ENCODE results near the gene AFAP1L2.

DNA sequence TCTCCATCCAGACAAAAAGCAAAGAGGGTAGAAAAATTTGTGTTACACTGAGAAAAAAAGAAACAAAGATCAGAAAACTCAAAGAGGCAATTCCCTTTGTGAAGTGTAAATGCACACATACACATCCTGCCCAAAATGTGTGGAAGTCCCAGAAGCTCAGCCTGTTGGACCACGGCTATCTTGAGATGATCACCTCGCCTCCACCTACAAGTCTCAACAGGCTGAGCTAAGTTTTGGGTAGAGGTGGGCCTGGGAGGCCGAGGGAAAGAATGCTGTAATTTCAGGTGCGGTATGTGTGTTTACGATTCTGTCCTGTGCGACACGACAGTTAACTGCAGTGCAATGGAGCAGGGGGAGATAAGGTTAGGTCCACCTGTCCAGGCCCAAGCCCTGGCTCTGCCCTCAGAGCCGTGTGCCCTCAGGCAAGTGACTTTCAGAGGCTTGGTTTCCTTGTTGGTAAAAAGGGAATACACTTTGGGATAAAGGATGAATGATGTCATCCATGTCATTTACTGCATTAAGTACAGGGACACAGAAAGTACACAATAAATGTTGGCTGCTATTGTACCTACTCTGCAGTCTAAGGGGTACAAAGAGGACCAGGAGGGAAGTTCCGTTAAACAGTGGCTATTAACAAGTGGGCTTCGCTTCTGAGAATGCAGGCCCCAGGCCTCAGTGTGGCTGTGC is 67.3 kb downstream of the AFAP1L2 start:
- TF ChIP-seq, protein P1, sequence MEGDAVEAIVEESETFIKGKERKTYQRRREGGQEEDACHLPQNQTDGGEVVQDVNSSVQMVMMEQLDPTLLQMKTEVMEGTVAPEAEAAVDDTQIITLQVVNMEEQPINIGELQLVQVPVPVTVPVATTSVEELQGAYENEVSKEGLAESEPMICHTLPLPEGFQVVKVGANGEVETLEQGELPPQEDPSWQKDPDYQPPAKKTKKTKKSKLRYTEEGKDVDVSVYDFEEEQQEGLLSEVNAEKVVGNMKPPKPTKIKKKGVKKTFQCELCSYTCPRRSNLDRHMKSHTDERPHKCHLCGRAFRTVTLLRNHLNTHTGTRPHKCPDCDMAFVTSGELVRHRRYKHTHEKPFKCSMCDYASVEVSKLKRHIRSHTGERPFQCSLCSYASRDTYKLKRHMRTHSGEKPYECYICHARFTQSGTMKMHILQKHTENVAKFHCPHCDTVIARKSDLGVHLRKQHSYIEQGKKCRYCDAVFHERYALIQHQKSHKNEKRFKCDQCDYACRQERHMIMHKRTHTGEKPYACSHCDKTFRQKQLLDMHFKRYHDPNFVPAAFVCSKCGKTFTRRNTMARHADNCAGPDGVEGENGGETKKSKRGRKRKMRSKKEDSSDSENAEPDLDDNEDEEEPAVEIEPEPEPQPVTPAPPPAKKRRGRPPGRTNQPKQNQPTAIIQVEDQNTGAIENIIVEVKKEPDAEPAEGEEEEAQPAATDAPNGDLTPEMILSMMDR (IDR thresholded peaks at IDR 0.05): no peak
- TF ChIP-seq POLR2A (IDR thresholded peaks at IDR 0.05): no peak

Measured in right lobe of liver (tissue), 4 donors.